Activated CD4-positive, CD25-positive, alpha-beta regulatory T cell treated with anti-CD3 and anti-CD28 coated beads, Interleukin-2, amount 50 U/mL, for 72 hours (primary cell): Measurements from ENCODE around the gene EVI5L.

Experiments used
- DNase-seq: peaks from one replicate; pipeline ENCODE4 v3.0.0; 2021

EVI5L gene

DNA sequence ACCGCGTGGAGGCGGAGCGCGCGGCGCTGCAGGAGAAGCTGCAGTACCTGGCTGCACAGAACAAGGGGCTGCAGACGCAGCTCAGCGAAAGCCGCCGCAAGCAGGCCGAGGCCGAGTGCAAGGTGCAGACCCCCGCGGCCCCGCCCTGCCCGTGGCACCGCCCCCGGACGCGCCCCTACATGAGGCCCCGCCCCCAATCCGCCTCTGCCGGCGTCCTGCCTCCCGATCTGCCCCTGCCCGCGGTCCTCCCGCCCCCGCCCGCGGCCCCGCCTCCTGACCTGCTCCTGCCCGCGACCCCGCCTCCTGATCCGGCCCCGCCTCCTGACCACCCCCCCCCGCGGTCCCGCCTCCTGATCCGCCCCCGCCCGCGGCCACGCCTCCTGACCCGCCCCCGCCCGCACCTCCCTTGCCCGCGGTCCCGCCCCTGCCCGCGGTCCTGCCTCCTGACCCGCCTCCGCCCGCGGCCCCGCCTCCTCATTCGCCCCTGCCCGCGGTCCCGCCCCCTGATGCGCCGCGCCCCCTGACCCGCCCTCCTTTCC, 32.5 kb downstream of the EVI5L start:
- peak; percentile 66 for DNase-seq

DNA sequence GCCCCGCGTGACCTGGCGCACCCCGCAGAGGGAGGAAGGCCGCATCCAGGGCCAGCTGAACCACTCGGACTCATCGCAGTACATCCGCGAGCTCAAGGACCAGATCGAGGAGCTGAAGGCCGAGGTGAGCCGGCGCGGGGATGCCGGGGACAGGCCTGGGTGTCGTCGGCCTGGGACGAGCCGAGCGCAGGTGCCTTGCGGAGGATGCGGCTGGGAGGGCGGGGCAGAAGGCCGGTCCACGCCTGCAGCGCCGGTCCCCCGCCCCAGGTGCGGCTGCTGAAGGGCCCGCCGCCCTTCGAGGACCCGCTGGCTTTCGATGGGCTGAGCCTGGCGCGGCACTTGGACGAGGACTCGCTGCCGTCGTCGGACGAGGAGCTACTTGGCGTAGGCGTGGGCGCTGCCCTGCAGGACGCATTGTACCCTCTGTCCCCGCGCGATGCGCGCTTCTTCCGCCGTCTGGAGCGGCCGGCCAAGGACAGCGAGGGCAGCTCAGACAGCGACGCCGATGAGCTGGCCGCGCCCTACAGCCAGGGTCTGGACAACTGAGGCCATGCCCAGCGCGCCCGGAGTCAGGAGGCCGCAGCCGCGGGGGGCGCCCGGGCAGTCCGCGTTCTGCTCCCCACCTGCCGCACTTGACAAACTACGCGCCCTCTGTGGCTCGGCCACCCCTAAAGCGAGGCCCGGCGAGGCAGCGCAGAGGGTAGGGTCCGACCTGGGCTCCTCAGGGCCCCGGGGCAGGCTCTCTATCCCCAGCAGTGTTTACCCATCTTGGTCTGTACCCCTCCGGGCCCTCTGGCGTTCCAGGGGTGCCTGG, 33.3 kb downstream of the EVI5L start:
- no peak for DNase-seq

DNA sequence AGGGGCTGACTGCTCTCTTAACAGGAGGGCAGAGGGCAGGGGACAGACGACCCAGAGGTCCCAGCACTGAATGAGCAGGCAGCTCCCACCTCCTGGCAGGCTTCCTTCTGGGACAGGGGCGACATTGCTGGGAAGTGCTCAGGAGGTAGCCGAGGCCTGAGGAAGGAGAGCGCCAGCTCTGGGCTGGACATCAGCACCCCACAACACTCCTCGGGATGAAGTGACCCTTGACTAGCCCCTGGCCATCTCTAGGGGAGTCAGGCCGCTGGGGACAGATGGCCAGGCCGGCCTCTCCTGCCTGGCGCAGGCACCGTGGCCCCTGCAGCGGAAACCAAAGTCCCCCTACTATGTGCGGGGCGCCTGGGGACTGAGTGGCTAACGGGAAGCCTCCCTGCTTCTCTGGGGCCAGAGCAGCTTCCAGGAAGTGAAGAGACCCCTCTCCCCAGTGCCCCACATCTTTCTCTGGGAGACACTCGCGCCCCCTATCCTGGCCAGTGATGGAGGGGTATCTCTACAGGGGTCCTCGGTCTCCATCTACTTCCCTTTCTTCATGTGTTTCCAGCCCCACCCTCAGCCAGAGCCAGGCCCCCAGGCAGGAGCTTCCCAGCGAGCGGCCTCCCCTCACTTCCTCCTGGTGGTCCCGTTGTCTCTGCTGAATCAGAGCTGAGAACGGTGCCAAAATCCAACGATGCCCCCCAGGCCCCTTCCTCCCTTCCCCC, 34.1 kb downstream of the EVI5L start:
- no peak for DNase-seq

DNA sequence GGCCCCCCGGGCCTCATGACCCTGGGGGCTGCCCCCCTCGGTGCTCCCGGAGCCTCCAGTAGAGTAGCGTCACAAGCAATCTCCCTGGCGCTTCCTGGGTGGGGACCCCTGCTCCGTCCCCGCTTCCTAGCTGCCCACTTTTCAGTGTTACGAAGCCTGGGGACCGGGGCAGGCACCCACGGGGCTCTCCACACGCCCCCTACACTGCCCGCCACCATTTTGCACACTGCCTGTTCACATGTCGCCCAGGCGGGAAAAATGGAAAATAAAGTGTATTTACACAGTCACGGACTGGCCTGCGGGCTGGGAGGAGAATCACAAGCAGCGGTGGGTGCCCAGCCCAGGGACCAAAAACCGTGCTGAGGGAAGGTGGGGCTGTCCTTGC, 34.7 kb downstream of the EVI5L start:
- DNase-seq = no peak

DNA sequence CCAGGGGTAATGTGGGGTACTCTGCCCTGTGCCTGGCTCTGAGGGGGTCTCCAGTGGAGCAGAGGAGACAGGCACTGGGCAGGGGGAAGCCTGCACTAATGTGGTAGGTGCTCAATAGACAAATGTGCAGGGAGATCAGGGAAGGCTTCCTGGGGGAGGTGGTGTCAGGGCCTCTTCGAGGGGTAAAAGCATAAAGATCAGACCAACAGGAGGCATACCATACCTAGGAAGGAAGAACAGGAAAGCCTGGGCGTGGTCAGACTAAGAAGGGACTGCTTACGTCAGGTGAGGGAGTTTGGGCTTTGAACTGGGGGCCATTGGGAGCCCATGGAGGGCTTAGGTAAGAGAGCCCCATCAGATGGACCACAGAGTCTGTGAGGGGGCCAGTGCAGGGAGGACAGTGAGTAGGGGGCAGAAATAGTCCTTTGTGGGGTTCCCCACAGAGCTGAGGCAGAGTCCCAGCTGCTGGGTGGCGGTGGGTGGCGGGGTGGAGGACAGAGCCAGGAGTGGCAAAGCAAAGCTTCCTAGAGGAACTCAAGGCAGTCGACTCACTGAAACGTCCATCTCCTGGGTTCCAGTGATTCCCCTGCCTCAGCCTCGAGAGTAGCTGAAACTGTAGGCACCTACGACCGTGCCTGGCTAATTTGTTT, 35.4 kb downstream of the EVI5L start:
- DNase-seq = no peak

DNA sequence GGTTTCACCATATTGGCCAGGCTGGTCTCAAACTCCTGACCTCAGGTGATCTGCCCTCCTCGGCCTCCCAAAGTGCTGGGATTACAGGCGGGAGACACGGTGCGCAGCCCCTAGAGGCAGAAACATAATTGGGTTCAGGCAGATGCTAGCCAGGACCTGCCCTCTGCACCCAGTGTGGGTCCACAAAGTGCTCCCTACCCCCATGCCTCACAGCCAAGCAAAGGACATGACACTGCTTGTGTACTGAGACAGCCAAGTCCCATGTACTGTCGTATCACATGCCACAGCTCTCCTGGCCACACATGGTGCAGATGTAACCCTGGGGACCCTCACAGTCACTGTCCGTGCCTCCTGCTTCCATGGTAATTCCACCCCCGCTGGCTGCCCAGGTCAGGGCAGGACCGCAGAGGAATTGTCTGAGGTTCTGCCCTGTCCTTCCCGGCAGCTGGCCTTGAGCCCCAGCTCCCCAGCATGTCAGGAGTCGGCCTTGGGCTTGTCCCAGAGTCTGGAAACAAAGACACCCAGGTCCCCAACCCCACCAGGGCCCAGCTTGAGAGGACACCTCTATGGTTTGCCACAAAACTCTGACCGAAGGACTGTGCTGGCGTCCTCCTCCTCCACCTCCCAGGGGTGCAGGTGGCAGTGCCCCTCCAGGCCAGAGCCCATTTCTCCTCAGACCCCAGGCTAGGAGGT, 36.5 kb downstream of the EVI5L start:
- no peak for DNase-seq

DNA sequence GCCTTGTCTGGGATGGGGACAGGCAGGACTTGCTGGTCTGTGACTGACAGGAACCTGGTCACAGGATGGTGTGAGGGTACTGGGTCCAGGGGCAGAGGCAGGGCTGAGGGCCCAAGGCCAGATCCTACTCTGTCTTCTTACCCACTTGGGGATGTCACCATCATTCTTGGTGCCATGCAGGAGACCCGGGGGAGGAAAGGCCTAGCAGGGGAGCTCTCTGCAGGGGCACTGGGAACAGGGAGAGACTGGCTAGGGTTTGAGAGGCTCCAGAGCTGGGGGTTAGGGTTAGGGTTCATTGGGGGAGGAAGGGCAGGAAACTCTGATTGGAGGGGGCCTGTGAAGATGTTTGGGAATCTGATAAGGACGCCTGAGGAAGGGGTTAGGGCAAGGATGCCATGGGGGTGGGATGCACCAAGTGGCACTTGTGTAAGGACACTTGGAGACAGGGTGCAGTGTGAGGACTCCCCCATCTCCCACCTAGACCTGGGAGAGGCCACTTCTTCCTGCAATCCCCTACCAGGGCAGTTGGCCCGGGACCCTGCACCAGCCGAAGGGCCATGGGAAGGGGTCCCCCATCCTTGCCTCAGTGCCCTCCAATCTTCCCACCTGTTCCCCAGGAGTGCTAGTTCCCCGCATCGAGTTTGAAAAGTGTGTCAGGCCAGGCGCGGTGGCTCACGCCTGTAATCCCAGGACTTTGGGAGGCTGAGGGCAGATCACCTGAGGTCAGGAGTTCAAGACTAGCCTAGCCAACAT, 37.2 kb downstream of the EVI5L start:
- DNase-seq = no peak

DNA sequence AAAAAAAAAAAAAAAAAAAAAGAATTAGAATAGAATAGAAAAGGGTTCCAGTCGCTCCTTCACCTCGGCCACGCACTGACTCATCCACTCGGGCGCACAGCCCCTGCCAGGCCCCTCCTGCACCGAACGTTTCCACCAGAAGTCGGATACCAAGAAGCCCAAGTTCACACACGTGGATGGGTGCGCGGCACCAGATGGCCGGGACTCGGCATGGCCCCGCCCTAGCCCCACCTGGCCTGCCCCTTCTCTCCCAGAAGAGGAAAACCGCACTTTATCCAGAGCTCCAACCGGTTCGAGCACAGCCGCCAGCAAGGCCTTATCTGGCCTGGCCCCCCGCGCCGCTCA, 38.3 kb downstream of the EVI5L start:
- no peak for DNase-seq

DNA sequence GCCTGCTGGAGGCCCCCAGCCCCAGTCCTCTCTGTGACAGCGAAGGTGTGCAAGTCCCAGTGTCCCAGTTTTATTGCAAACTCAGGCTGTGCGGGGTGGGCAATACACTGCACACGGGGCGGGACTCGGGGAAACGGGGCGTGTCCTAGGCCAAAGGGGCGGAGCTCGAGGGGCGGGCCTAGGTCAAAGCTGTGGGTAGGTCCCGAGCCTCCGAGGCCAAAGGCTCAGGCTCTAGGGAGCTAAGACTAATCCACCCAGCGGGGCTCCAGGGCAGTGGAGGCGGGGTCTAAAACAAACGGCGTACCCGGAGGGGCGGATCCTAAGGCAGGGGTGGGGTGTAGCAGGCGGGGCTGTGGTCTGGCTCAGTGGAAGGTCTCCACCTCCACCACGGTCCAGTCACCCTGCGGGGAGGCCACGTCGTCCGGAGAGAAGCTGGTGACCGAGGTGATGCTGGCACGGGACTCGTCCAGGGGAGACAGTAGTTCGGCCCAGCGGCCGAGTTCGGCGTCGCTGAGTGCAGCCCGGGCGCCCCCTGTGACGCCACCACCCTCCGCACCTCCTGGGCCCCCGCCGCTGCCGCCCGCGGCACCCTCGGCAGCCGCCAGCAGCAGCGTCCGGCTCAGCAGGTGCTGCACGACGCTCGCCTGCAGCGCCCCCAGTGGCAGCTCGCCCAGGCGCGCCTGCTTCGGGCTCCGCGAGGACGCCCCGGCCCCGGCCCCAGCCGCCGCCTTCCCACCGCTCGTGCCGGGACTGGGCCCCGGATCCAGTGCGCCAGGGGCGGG, 38.8 kb downstream of the EVI5L start:
- DNase-seq = peak; percentile 87

DNA sequence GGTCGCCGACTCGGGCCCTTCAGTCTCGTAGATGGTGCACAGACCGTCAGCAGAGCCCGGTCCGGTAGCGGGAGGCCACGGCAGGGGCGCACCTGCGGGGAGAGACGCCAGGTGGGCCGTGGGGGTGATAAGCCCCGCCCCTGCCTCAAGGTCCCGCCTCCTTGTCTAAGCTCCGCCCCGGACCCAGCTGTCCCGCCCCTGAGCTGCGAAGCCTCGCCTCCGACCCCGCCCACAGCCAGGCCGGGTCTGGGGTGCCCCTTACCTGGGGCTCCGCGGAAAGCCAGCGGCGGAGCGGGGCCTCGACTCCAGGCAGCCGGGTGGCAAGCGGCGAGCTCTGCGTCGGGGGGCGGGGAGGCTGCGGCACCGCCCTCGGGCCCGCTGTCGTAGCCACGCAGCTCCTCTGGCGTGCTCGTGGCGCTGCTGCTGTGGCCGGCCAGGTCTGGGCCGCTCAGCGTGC, 39.5 kb downstream of the EVI5L start:
- DNase-seq = peak; percentile 79

DNA sequence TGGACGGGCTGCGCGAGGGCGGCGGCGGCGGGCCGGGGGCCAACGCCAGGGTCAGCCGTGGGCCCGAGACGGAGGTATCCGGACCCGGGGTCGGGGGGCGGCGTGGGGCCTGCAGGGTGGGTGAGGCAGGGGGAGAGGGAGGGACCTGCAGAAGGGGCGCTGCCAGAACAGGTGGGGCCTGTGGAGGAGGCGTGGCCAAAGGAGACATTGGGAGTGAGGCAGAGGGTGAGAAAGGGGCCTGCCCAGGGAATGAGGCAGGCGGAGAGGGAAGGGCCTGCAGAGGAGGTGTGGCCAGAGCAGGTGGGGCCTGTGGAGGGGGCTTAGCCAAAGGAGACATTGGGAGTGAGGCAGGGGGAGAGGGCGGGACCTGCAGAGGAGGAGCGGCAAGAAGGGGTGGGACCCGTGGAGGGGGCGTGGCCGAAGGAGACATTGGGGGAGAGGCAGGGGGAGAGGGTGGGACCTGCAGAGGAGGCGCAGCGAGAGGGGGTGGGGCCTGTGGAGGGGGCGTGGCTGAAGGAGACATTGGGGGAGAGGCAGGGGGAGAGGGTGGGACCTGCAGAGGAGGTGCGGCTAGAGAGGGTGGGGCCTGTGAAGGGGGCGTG, 40.0 kb downstream of the EVI5L start:
- no peak for DNase-seq

DNA sequence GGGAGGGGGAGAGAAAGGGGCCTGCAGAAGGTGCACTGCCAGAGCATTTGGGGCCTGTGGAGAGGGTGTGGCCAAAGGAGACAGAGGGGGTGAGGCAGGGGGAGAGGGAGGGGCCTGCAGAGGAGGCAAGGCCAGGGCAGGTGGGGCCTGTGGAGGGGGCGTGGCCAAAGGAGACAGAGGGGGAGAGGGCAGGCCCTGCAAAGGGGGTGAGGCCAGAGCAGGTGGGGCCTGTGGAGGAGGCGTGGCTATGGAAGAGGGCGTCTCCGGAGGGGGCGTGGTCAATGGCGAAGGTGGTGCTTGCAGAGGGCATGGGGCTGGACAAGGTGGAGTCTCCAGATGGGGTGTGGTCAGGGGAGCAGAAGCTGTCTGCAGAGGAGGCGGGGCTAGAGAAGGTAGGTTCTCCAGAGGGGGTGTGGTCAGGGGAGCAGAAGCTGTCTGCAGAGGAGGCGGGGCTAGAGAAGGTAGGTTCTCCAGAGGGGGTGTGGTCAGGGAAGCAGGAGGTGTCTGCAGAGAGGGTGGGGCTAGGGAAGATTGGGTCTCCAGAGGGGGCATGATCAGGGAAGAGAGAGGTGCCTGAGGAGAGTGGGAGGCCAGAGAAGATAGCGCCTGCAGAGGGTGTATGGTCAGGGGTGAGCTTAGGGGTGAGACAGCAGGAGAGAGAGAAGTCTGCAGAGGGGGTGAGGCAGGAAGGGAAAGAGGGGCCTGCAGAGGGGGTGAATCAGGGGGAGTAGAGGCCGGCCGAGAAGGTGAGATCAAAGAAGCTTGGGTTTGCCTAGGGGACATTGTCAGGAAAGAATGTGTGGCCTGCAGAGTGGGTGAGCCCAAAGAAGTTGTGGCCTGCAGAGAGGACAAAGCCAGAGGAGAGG, 40.8 kb downstream of the EVI5L start:
- peak; percentile 54 for DNase-seq

DNA sequence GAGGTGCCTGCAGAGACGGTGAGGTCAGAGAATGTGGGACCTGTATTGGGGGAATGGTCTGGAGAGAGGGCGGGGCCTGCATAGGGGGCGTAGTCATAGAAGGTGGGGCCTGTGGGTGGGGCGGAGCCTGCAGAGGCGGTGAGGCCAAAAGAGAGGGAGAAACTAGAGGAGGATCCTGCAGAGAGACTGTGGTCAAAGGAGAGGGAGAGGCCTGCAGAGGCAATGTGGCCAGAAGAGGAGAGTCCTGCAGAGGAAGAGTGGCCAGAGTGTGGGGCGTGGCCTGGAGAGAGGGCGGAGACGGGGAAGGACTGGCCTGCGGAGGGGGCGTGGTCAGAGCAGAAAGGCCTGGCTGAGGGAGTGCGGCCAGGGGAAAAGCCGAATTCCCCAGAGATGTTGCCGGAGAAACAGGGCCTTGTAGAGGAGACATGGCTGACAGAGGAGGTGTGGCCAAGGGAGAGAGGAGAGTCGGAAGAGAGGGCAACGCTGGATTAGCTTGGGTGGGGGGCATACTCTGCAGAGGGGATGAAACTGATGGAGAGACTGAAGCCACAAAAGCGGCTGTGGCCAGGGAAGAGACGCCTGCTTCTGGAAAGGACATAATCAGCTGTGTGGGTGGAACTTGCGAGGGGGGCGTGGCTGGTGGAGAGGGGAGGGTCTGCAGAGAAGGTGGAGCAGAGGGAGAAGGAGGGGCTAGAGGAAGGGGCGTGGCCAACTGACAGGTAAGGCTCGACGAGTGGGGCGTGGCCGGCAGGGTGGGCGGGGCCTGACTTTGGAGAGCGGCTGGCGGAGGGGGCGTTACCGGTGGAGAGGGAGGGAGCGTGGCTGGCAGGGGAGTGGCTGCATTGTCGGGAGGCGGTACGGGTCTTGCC, 41.7 kb downstream of the EVI5L start:
- DNase-seq = peak; percentile 79

DNA sequence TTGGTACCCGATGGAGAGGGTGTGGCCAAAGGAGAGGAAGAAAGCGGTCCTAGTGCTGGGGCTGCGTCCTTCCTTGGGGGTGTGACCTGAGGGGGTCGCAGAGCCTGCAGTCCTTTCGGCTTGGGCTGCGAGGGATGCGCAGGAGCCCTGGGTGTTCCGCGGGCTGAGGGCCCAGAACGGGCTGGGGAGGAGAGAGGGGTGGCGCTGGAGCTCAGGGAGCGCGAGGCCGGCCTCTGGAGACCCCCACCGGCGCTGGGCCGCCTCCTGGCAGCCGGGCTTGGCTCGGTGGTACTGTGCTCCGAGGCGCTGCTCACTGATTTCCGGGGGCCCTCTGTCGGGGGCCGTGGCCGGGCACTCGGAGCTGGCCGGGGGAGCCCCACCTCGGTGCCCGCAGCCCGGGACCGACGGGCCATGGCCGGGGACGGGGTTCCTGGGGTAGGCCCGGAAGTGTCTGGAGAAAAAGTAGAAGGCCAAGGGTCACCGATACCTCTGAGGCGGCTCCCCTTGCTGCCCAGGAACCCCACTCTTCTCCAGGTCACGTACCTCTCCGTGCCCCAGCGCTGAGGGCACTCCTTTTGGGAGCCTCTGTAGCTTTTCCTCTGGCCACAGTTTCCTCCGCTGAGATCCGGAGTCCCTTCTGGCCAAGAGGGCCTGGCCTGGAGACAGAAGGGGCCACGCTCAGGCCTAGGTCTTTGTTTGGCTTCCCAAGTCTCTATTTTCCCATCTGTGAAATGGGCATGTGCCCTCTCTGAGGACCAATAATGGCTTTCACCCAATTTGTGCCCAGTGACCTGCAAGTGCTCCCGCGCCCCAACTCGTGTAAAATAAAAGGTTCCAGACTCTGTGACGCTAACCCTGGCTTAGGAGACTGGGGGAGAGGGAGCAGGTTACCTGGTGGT, 42.5 kb downstream of the EVI5L start:
- no peak for DNase-seq

DNA sequence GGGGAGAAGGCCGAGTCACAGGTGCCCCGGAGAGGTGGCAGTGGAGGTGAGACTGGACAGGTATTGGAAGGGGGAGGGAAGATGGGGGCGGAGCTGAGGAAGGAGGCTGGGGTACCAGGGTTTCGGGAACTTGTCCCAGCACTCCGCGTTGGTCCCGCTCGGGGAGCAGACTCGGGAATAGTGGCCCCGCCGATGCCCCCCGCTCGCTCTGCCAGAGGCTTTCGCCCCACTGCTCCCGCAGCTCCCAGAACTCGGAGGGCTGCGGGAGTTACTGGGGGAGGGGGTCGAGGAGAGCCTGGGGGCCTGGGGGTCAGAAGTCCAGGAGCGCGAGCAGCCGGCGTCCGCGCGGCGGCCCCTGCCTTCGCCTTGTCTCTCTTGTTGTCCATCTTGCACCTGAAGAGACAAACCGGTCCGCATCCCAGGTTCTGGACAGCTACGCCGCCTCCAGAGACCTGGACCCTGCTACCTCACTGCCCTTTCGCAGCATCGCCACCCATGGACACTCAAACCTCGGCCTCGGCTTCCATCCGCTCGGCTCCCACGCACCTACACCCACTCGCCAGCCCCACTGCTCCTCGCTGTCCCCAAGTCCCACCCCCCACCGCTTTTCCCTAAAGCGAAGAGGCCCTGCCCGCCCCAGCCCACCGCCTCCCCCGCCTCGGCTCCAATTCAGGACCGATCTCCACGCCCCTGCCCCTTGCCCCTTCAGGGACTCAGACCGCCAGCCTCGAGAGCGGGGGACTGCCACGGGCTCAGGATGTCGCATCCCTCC, 43.5 kb downstream of the EVI5L start:
- DNase-seq = no peak

DNA sequence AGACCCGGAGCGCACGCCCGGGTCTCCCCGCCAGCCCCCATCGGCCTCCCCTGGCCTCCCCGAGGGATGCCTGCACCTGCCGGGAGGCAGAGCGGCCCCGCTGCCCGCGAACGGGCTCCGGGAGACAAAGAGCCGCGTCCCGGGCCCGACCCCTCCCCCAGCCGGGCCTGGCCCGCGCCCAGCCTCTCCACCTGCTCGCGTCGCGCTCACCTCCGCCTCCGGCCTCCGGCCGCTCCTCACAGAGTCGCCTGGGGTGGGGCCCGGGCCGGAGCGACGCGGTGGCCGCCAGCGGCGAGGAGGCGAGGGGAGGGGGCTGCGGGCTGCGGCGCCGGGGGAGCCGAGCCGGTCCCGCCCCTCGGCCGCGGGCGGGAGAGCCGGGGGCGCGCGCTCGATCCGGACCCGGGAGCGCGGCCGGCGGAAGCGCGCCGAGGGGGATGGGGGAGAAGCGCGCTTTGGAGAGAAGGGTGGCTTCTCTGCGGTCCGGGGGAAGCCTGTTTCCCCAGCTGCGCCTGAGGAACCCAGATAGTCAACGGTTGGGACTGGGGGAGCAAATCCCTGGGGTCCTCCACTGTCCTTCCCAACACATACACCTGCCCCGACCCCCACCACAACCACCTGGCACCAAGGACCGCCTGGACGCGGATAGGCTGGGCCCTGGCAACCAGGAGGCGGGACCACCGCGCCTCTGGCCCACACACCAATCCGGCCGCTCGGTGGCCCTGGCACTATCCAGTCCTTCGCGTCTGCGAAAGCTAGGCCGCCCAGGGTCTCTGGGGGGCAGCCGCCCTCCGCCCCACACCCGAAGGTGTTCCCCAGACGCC, 44.3 kb downstream of the EVI5L start, which contains the start of gene PRR36:
Gene PRR36, minus strand, starts transcription at position 315 of the 821 bp plus-strand sequence. CDS start 701 bp downstream, outside the sequence.
- no peak for DNase-seq
